ENCODE measurements around the gene CDK5RAP2. TPM values are rescaled to one million over a fixed set of nuclear protein-coding genes. Genes with fewer than 3 reads are reported as not detected.

The CDK5RAP2 gene
- total RNA-seq, 1 donor from 2014 or later = 54.5 TPM

DNA sequence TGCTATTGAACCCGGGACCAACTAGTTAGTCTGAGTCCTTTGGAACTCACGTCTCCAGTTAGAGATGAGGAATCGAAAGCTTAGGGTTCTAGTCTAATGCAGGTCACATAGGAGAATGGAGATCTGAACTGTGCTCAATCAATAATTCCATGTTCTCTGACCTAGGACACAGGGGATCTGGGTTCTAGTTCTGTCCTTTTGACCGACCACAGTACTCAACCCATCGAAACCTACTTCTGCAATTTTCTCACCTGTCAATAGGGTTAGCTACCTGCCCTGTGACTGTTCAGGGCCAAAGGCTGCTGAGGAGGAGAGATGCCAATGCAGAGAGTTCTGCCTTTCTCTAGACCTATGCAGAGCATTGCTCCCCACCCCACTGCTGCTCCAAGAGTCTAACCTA is 187.7 kb downstream of the CDK5RAP2 start:
- Histone ChIP-seq H3K9me3 (no peaks in the 10 kb centered on the region), H3K27me3 (no peaks in the 10 kb centered on the region), H3K4me1 (no peaks in the 10 kb centered on the region), H3K4me3 (no peak overlapping the region), H3K36me3 (peaks cover 0 to 69% of the 10 kb centered on the region in 2 donors), H3K27ac (no peak overlapping the region)
- no peak for DNase-seq (ENCODE audit: extremely low spot score in 2 of 2)
- TF ChIP-seq POLR2A (IDR thresholded peaks at IDR 0.05) = no peak
- TF ChIP-seq, protein P1, sequence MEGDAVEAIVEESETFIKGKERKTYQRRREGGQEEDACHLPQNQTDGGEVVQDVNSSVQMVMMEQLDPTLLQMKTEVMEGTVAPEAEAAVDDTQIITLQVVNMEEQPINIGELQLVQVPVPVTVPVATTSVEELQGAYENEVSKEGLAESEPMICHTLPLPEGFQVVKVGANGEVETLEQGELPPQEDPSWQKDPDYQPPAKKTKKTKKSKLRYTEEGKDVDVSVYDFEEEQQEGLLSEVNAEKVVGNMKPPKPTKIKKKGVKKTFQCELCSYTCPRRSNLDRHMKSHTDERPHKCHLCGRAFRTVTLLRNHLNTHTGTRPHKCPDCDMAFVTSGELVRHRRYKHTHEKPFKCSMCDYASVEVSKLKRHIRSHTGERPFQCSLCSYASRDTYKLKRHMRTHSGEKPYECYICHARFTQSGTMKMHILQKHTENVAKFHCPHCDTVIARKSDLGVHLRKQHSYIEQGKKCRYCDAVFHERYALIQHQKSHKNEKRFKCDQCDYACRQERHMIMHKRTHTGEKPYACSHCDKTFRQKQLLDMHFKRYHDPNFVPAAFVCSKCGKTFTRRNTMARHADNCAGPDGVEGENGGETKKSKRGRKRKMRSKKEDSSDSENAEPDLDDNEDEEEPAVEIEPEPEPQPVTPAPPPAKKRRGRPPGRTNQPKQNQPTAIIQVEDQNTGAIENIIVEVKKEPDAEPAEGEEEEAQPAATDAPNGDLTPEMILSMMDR (IDR thresholded peaks at IDR 0.05) = no peak
- TF ChIP-seq POLR2AphosphoS5 (IDR thresholded peaks at IDR 0.05; ENCODE audit: insufficient read depth in 1 of 2, low read depth in 1 of 2) = no peak
- intact Hi-C loops (cut with DNase I) = loop anchor here (10.0 kb wide), 1 partner anchor 567 kb away; no protein-coding TSS in a partner anchor

DNA sequence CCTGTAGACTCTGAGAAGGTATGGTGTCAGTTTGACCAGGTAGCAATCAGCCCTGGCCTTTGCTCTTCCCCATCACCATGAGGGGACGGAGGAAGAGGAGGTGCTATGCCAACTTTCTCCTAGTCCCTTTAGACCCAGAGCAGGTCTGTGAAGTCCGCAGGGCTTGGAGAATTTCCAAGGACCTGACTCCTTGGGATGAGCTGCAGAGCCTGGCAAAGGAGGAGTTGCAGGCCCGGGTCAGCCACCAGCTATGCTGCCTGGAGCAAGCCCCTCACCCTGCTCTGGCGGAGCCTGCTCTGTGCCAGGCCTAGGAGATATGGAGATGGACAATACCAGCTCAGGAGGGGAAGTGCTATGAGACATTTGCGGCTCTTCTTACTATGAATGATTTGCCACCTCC is 188.3 kb downstream of the CDK5RAP2 start:
- intact Hi-C loops (cut with DNase I) = loop anchor here (10.0 kb wide), 1 partner anchor 567 kb away; no protein-coding TSS in a partner anchor
- H3K4me3 ChIP-seq = no peak overlapping the region
- no peak for DNase-seq (ENCODE audit: extremely low spot score in 2 of 2)
- TF ChIP-seq, protein P1 (IDR thresholded peaks at IDR 0.05) = no peak
- TF ChIP-seq POLR2A (IDR thresholded peaks at IDR 0.05) = no peak
- TF ChIP-seq POLR2AphosphoS5 (IDR thresholded peaks at IDR 0.05; ENCODE audit: insufficient read depth in 1 of 2, low read depth in 1 of 2) = no peak
- peaks cover 0 to 64% of the 10 kb centered on the region in 2 donors for H3K36me3 ChIP-seq
- H3K4me1 ChIP-seq = no peaks in the 10 kb centered on the region
- H3K9me3 ChIP-seq = no peaks in the 10 kb centered on the region
- H3K27ac ChIP-seq = no peak overlapping the region
- no peaks in the 10 kb centered on the region for H3K27me3 ChIP-seq

DNA sequence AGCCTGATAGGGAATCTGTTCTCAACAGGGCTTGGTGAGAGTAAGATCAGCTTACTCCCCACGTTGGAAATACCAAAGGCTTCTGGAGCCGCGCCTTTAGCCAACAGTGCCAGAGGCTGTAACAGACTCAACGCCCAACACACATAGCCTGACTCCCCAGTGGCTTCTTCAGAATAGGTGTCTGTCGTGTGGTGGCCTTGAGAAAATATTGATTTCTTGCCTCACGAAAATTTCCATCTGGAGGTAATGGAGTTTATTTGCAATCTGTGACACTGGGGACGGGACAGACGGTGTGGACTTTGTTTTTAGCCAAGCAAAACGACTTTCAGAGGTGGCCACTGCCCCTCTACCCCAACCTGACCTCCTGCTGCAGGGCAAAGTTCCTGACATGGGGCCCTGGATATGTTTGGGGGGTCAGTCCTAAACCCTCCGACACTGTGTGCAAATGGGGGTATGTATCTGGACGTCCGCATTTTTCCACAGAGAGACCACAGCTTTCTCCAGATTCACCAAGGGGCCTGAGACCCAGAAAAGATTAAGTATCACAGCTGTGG is 189.3 kb downstream of the CDK5RAP2 start:
- Histone ChIP-seq H3K4me3 (no peak overlapping the region), H3K9me3 (no peaks in the 10 kb centered on the region), H3K36me3 (peaks cover 0 to 56% of the 10 kb centered on the region in 2 donors), H3K27me3 (no peaks in the 10 kb centered on the region), H3K27ac (no peak overlapping the region), H3K4me1 (no peaks in the 10 kb centered on the region)
- intact Hi-C loops (cut with DNase I) = loop anchor here (10.0 kb wide), 1 partner anchor 566 kb away; no protein-coding TSS in a partner anchor
- DNase-seq (ENCODE audit: extremely low spot score in 2 of 2) = no peak
- TF ChIP-seq POLR2AphosphoS5 (IDR thresholded peaks at IDR 0.05; ENCODE audit: insufficient read depth in 1 of 2, low read depth in 1 of 2) (no peak), POLR2A (IDR thresholded peaks at IDR 0.05) (no peak)
- TF ChIP-seq, protein P1 (IDR thresholded peaks at IDR 0.05) = no peak

DNA sequence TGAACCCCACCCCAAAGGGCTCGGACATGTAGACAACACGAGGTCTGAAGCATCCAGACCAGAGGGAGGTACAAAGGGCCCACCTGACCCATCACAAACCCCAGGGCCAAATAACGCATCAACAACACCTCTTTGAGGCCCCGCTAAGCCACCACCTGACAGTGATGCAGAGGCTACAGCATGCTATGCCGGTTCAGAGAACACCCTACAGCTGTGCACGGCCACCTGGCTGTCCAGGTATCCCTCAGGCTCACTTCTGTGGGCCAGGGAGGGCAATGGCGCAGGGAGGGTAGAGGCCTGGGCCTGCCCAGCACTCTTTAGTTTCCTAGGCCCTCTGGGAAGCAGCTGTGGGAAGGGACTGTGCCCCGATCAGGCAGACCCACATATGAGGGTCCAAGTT is 190.1 kb downstream of the CDK5RAP2 start:
- Histone ChIP-seq H3K27ac (no peak overlapping the region), H3K4me3 (no peak overlapping the region), H3K9me3 (no peaks in the 10 kb centered on the region), H3K36me3 (peaks cover 0 to 48% of the 10 kb centered on the region in 2 donors), H3K4me1 (no peaks in the 10 kb centered on the region), H3K27me3 (no peaks in the 10 kb centered on the region)
- no peak for DNase-seq (ENCODE audit: extremely low spot score in 2 of 2)
- TF ChIP-seq POLR2A (IDR thresholded peaks at IDR 0.05) = no peak
- intact Hi-C loops (cut with DNase I) = loop anchor here (10.0 kb wide), 1 partner anchor 565 kb away; no protein-coding TSS in a partner anchor

DNA sequence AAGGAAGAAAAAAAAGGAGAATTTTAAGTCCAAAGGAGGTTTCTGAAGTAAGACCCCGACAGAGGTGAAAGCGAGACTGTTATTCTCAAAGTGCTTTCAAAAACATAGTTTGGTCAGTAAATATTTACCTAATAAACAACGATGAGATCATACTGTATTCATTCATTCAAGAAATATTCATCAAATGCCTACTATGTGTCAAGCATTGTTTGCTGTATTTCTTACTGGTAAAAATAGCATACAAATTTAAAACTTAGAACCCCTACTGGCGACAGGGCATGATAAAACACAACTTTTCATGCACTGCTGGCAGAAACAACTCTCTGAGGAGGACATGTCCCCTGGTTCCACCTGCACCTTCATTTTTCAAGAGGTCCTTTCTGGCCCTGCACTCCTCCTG is 190.7 kb downstream of the CDK5RAP2 start:
- no peak for DNase-seq (ENCODE audit: extremely low spot score in 2 of 2)
- no peaks in the 10 kb centered on the region for H3K9me3 ChIP-seq
- no peak overlapping the region for H3K4me3 ChIP-seq
- no peaks in the 10 kb centered on the region for H3K27me3 ChIP-seq
- no peak overlapping the region for H3K27ac ChIP-seq
- intact Hi-C loops (cut with DNase I) = no loop called here
- TF ChIP-seq, protein P1 (IDR thresholded peaks at IDR 0.05) = no peak
- TF ChIP-seq POLR2AphosphoS5 (IDR thresholded peaks at IDR 0.05; ENCODE audit: insufficient read depth in 1 of 2, low read depth in 1 of 2) = no peak
- H3K36me3 ChIP-seq = peaks cover 0 to 48% of the 10 kb centered on the region in 2 donors
- no peaks in the 10 kb centered on the region for H3K4me1 ChIP-seq

Measured in vagina (tissue), 2 donors.